ENCODE measurements around the gene CMPK2. TPM values are rescaled to one million over a fixed set of nuclear protein-coding genes. Genes with fewer than 3 reads are reported as not detected.

The CMPK2 gene
- total RNA-seq, 1 experiment from 2014 or later: 0.80 TPM

DNA sequence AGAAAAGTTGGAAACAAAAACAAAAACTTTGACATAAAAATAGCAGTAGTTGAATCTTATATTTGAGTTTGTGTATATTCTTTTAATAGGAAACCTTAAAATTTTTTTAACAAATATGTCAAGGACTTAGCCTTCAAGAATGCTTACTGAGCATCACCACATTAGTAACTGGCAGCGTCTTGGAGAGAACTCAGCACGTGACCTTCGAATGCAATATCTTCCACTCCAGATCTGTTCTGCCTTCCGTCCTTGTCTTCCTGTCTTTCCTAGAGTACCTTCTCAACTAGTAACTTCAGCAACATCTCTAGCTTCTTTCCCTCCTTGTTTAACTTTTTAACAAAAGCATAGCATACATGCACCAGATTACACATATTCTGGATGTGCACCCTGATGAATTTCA, 12.8 kb upstream of the CMPK2 start:
- Histone ChIP-seq H3K36me3 (ENCODE audit: control insufficient read depth, insufficient read depth, low read length) (no peaks in the 10 kb centered on the region), H3K27me3 (ENCODE audit: control insufficient read depth, insufficient read depth, low read length) (peaks cover 4% of the 10 kb centered on the region; the same call in 1 of the 2 replicates), H3K4me1 (ENCODE audit: control insufficient read depth, insufficient read depth, low read length) (no peaks in the 10 kb centered on the region), H3K9me3 (ENCODE audit: control insufficient read depth, insufficient read depth, low read depth, low read length) (no peaks in the 10 kb centered on the region), H3K27ac (ENCODE audit: low read length) (no peak overlapping the region), H3K4me3 (ENCODE audit: low read depth in 2 of 2, low read length in 2 of 2) (no peak overlapping the region)
- intact Hi-C loops (cut with micrococcal nuclease; ENCODE audit: unreplicated experiment) (no loop called here), in situ Hi-C loops (cut with HindIII; ENCODE audit: low pct_unique_long_range_greater_than_20kb, low sequenced_read_pairs) (no loop called here)
- ChIA-PET CTCF (interaction anchor here (1.2 kb wide), 1 partner anchor 37 kb away, joined by 3 read pairs; no protein-coding TSS in a partner anchor), POLR2A (no interaction called here)
- TF ChIP-seq TCF7L2 (IDR thresholded peaks at IDR 0.05; ENCODE audit: low read depth, low read length): no peak
- TF ChIP-seq SIN3A (IDR thresholded peaks at IDR 0.05; ENCODE audit: borderline replicate concordance, insufficient read depth, low read depth, low read length): no peak
- TF ChIP-seq, protein P1, sequence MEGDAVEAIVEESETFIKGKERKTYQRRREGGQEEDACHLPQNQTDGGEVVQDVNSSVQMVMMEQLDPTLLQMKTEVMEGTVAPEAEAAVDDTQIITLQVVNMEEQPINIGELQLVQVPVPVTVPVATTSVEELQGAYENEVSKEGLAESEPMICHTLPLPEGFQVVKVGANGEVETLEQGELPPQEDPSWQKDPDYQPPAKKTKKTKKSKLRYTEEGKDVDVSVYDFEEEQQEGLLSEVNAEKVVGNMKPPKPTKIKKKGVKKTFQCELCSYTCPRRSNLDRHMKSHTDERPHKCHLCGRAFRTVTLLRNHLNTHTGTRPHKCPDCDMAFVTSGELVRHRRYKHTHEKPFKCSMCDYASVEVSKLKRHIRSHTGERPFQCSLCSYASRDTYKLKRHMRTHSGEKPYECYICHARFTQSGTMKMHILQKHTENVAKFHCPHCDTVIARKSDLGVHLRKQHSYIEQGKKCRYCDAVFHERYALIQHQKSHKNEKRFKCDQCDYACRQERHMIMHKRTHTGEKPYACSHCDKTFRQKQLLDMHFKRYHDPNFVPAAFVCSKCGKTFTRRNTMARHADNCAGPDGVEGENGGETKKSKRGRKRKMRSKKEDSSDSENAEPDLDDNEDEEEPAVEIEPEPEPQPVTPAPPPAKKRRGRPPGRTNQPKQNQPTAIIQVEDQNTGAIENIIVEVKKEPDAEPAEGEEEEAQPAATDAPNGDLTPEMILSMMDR (IDR thresholded peaks at IDR 0.05): no peak
- TF ChIP-seq POLR2AphosphoS5 (IDR thresholded peaks at IDR 0.05; ENCODE audit: low read depth, low read length): no peak
- TF ChIP-seq, protein P2, sequence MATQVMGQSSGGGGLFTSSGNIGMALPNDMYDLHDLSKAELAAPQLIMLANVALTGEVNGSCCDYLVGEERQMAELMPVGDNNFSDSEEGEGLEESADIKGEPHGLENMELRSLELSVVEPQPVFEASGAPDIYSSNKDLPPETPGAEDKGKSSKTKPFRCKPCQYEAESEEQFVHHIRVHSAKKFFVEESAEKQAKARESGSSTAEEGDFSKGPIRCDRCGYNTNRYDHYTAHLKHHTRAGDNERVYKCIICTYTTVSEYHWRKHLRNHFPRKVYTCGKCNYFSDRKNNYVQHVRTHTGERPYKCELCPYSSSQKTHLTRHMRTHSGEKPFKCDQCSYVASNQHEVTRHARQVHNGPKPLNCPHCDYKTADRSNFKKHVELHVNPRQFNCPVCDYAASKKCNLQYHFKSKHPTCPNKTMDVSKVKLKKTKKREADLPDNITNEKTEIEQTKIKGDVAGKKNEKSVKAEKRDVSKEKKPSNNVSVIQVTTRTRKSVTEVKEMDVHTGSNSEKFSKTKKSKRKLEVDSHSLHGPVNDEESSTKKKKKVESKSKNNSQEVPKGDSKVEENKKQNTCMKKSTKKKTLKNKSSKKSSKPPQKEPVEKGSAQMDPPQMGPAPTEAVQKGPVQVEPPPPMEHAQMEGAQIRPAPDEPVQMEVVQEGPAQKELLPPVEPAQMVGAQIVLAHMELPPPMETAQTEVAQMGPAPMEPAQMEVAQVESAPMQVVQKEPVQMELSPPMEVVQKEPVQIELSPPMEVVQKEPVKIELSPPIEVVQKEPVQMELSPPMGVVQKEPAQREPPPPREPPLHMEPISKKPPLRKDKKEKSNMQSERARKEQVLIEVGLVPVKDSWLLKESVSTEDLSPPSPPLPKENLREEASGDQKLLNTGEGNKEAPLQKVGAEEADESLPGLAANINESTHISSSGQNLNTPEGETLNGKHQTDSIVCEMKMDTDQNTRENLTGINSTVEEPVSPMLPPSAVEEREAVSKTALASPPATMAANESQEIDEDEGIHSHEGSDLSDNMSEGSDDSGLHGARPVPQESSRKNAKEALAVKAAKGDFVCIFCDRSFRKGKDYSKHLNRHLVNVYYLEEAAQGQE (IDR thresholded peaks at IDR 0.05; ENCODE audit: insufficient read depth in 1 of 2, low read depth in 2 of 2, low read length in 1 of 2): no peak
- no peak for ATAC-seq
- no TSS peak for BruUV-seq (replicated peaks)
- no peak for DNase-seq (ENCODE audit: low read depth, low spot score)

DNA sequence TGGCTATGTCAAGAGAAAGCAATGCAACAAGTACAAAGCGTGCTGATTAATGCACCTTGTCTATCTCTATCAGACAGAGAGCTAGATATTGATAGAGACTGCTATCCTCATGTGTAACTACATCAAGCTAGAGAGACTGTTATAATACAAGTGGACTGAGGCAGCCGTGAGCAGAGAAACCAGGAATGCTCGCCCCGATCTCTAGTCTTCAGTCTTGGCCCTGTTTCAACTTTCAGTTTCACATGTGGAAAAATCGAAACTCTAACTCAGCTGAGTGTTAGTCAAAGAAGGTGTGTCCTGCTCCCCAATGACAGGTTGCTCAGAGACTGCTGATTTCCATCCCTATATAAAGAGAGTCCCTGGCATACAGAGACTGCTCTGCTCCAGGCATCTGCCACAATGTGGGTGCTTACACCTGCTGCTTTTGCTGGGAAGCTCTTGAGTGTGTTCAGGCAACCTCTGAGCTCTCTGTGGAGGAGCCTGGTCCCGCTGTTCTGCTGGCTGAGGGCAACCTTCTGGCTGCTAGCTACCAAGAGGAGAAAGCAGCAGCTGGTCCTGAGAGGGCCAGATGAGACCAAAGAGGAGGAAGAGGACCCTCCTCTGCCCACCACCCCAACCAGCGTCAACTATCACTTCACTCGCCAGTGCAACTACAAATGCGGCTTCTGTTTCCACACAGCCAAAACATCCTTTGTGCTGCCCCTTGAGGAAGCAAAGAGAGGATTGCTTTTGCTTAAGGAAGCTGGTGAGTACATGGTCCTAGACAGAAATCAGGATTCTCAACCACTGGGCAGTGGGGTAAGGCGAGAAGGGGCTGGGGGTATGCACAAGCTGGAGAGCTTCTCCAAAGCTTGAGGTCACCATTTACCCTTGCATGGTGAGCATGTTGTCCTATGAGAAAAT, 11.9 kb upstream of the CMPK2 start, which contains the start of gene RSAD2:
Gene RSAD2, plus strand, starts transcription at position 376 of the 903 bp plus-strand sequence. Its CDS starts 24 bp downstream, at position 400.
- Histone ChIP-seq H3K27me3 (ENCODE audit: control insufficient read depth, insufficient read depth, low read length) (peaks cover 6% of the 10 kb centered on the region; the same call in 1 of the 2 replicates), H3K4me3 (ENCODE audit: low read depth in 2 of 2, low read length in 2 of 2) (peak within 1 kb of the TSS; percentile 22 to 45), H3K27ac (ENCODE audit: low read length) (no peak within 1 kb of the TSS), H3K9me3 (ENCODE audit: control insufficient read depth, insufficient read depth, low read depth, low read length) (no peaks in the 10 kb centered on the region), H3K4me1 (ENCODE audit: control insufficient read depth, insufficient read depth, low read length) (no peaks in the 10 kb centered on the region), H3K36me3 (ENCODE audit: control insufficient read depth, insufficient read depth, low read length) (no peaks in the 10 kb centered on the region)
- in situ Hi-C loops (cut with HindIII; ENCODE audit: low pct_unique_long_range_greater_than_20kb, low sequenced_read_pairs): no loop called here
- ChIA-PET POLR2A (no interaction called here), CTCF (interaction anchor here (1.2 kb wide), 1 partner anchor 38 kb away, joined by 3 read pairs; no protein-coding TSS in a partner anchor)
- ATAC-seq (peak; percentile 42), DNase-seq (ENCODE audit: low read depth, low spot score) (no peak)
- intact Hi-C loops (cut with micrococcal nuclease; ENCODE audit: unreplicated experiment): no loop called here
- no TSS peak for BruUV-seq (replicated peaks)
- TF ChIP-seq POLR2AphosphoS5 (IDR thresholded peaks at IDR 0.05; ENCODE audit: low read depth, low read length) (no peak), SIN3A (IDR thresholded peaks at IDR 0.05; ENCODE audit: borderline replicate concordance, insufficient read depth, low read depth, low read length) (no peak), TCF7L2 (IDR thresholded peaks at IDR 0.05; ENCODE audit: low read depth, low read length) (no peak)
- TF ChIP-seq, protein P1 (IDR thresholded peaks at IDR 0.05): no peak
- TF ChIP-seq, protein P2 (IDR thresholded peaks at IDR 0.05; ENCODE audit: insufficient read depth in 1 of 2, low read depth in 2 of 2, low read length in 1 of 2): no peak

Measured in Panc1 (cell line).